Right lobe of liver (tissue), 4 donors: ENCODE results near the gene CCDC6.
"Not testable (repeated sequence)": the region's sequence is repeated elsewhere in the genome, so short reads cannot be mapped to it uniquely, and the experiment has no call there.

Experiments
- POLR2A ChIP-seq: fragments of 450-650 bp; IDR thresholded peaks from one replicate; pipeline ENCODE4 v1.6.1; 2017; ENCODE audit warnings: antibody characterized with exemption, mild to moderate bottlenecking
- TF ChIP-seq, protein P1 (sequence below), 4 donors: fragments of 200-600 bp in 3 of 4; fragments of 450-650 bp in 1 of 4; IDR thresholded peaks; one replicate each; pipeline versions ENCODE4 v1.5.1 to v1.8.0; 2016 to 2022; ENCODE audit warnings: antibody characterized with exemption in 4 of 4, mild to moderate bottlenecking in 2 of 4
- donor health status: DM: no; HTN: no; CAD: no.
- donor health status: DM: no; HTN: no; CAD: no.
- donor health status: DM: no; HTN: yes; CAD: no.

DNA sequence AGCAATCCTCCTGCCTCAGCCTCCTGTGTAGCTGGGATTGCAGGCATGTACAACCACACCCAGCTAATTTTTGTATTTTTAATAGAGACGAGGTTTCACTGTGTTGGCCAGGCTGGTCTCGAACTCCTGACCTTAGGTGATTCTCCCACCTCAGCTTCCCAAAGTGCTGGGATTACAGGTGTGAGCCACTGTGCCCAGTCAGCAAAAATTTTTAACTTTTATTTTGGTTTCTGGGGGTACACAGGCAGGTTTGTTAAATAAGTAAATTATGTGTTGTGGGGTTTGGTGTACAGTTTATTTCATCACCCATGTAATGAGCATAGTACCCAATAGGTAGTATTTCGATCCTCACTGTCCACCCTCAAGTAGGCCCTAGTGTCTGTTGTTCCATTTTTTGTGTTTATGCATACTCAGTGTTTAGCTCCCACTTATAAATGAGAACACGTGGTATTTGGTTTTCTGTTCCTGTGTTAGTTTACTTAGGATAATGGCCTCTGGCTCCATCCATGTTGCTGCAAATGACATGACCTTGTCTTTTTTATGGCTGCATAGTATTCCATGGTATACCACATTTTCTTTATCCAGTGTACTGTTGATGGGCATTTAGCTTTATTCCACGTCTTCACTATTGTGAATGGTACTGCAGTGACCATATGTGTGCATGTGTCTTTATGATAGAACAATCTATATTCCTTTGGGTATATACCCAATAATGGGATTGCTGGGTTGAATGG lies 24.6 kb upstream of the CCDC6 start:
- TF ChIP-seq, protein P1, sequence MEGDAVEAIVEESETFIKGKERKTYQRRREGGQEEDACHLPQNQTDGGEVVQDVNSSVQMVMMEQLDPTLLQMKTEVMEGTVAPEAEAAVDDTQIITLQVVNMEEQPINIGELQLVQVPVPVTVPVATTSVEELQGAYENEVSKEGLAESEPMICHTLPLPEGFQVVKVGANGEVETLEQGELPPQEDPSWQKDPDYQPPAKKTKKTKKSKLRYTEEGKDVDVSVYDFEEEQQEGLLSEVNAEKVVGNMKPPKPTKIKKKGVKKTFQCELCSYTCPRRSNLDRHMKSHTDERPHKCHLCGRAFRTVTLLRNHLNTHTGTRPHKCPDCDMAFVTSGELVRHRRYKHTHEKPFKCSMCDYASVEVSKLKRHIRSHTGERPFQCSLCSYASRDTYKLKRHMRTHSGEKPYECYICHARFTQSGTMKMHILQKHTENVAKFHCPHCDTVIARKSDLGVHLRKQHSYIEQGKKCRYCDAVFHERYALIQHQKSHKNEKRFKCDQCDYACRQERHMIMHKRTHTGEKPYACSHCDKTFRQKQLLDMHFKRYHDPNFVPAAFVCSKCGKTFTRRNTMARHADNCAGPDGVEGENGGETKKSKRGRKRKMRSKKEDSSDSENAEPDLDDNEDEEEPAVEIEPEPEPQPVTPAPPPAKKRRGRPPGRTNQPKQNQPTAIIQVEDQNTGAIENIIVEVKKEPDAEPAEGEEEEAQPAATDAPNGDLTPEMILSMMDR (IDR thresholded peaks at IDR 0.05): not testable (repeated sequence)
- not testable (repeated sequence) for TF ChIP-seq POLR2A
